ENCODE results near the gene HS3ST1. TPM values are rescaled to one million over a fixed set of nuclear protein-coding genes. Genes with fewer than 3 reads are reported as not detected.

Gene HS3ST1
- total RNA-seq, 2 donors from 2014 or later: not detected

DNA sequence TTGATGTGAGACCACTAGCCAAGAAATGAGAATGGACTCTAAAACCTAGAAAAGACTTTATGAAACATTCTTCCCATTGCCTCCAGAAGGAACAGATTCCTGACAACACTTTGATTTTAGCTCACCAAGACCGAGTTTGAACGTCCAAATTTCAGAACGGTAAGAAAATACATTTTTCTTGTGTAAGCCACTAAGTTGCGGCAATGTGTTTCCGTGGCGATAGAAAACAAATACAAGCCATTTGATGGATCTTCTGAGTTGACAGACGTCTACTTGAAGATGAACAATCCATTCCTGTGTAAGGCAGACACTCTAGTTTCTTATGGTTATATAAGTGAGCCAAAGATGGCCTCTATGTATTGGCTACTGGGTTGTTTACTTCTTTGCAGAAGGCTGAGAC lies 52.5 kb downstream of the HS3ST1 start:
- Mint-ChIP-seq H3K4me3 (no peak overlapping the region), H3K4me1 (ENCODE audit: low read depth) (no peaks in the 10 kb centered on the region), H3K27me3 (ENCODE audit: low read depth) (no peaks in the 10 kb centered on the region), H3K36me3 (ENCODE audit: insufficient read depth in 2 of 2) (no peaks in the 10 kb centered on the region), H3K9me3 (no peaks in the 10 kb centered on the region), H3K27ac (no peak overlapping the region)
- DNase-seq (no peak), ATAC-seq (replicated peaks in 1 of 2) (no peak)

- peaks cover 9% of the 10 kb centered on the region for H3K27me3 Mint-ChIP-seq (ENCODE audit: low read depth)
- H3K36me3 Mint-ChIP-seq (ENCODE audit: insufficient read depth in 2 of 2): peaks cover 0 to 2% of the 10 kb centered on the region in 2 donors
- H3K9me3 Mint-ChIP-seq: no peaks in the 10 kb centered on the region
- ATAC-seq (replicated peaks in 1 of 2) (no peak), DNase-seq (no peak)
- H3K4me1 Mint-ChIP-seq (ENCODE audit: low read depth): no peaks in the 10 kb centered on the region
- H3K4me3 Mint-ChIP-seq: no peak overlapping the region
- no peak overlapping the region for H3K27ac Mint-ChIP-seq
These were observed 60.0 kb downstream of the HS3ST1 start for GRCh38 chr4:11368701-11369115.

- Mint-ChIP-seq H3K36me3 (ENCODE audit: insufficient read depth in 2 of 2) (peaks cover 0 to 2% of the 10 kb centered on the region in 2 donors), H3K27ac (no peak overlapping the region), H3K4me1 (ENCODE audit: low read depth) (no peaks in the 10 kb centered on the region), H3K27me3 (ENCODE audit: low read depth) (peaks cover 9% of the 10 kb centered on the region), H3K9me3 (no peaks in the 10 kb centered on the region), H3K4me3 (no peak overlapping the region)
- DNase-seq (no peak), ATAC-seq (replicated peaks in 1 of 2) (no peak)
These were observed 61.3 kb downstream of the HS3ST1 start for GRCh38 chr4:11367371-11367770.

GRCh38 chr4:11366859-11367258 lies 61.8 kb downstream of the HS3ST1 start:
- Mint-ChIP-seq H3K4me3 (no peak overlapping the region), H3K27ac (no peak overlapping the region), H3K4me1 (ENCODE audit: low read depth) (no peaks in the 10 kb centered on the region), H3K9me3 (no peaks in the 10 kb centered on the region), H3K27me3 (ENCODE audit: low read depth) (peaks cover 9% of the 10 kb centered on the region), H3K36me3 (ENCODE audit: insufficient read depth in 2 of 2) (peaks cover 0 to 2% of the 10 kb centered on the region in 2 donors)
- ATAC-seq (replicated peaks in 1 of 2) (no peak), DNase-seq (no peak)

GRCh38 chr4:11365039-11365438 lies 63.7 kb downstream of the HS3ST1 start:
- H3K27ac Mint-ChIP-seq: no peak overlapping the region
- peaks cover 9% of the 10 kb centered on the region for H3K27me3 Mint-ChIP-seq (ENCODE audit: low read depth)
- DNase-seq (no peak), ATAC-seq (replicated peaks in 1 of 2) (no peak)
- no peak overlapping the region for H3K4me3 Mint-ChIP-seq
- peaks cover 0 to 2% of the 10 kb centered on the region in 2 donors for H3K36me3 Mint-ChIP-seq (ENCODE audit: insufficient read depth in 2 of 2)
- H3K9me3 Mint-ChIP-seq: peaks cover 0 to 2% of the 10 kb centered on the region in 2 donors
- no peaks in the 10 kb centered on the region for H3K4me1 Mint-ChIP-seq (ENCODE audit: low read depth)

GRCh38 chr4:11359591-11359990 lies 69.1 kb downstream of the HS3ST1 start:
- no peak for ATAC-seq (replicated peaks in 1 of 2)
- Mint-ChIP-seq H3K4me3 (no peak overlapping the region), H3K36me3 (ENCODE audit: insufficient read depth in 2 of 2) (no peaks in the 10 kb centered on the region)

GRCh38 chr4:11355226-11355625 lies 73.5 kb downstream of the HS3ST1 start:
- DNase-seq (no peak), ATAC-seq (replicated peaks in 1 of 2) (no peak)
- H3K9me3 Mint-ChIP-seq: peaks cover 0 to 1% of the 10 kb centered on the region in 2 donors
- H3K36me3 Mint-ChIP-seq (ENCODE audit: insufficient read depth in 2 of 2): no peaks in the 10 kb centered on the region
- no peaks in the 10 kb centered on the region for H3K4me1 Mint-ChIP-seq (ENCODE audit: low read depth)
- H3K27me3 Mint-ChIP-seq (ENCODE audit: low read depth): no peaks in the 10 kb centered on the region
- no peak overlapping the region for H3K4me3 Mint-ChIP-seq
- no peak overlapping the region for H3K27ac Mint-ChIP-seq

More at GRCh38 chr4:11359591-11359990, 69.1 kb downstream of the HS3ST1 start:
- H3K9me3 Mint-ChIP-seq: peaks cover 1 to 2% of the 10 kb centered on the region in 2 donors
- H3K27ac Mint-ChIP-seq: no peak overlapping the region
- no peaks in the 10 kb centered on the region for H3K4me1 Mint-ChIP-seq (ENCODE audit: low read depth)
- no peak for DNase-seq
- no peaks in the 10 kb centered on the region for H3K27me3 Mint-ChIP-seq (ENCODE audit: low read depth)

DNA sequence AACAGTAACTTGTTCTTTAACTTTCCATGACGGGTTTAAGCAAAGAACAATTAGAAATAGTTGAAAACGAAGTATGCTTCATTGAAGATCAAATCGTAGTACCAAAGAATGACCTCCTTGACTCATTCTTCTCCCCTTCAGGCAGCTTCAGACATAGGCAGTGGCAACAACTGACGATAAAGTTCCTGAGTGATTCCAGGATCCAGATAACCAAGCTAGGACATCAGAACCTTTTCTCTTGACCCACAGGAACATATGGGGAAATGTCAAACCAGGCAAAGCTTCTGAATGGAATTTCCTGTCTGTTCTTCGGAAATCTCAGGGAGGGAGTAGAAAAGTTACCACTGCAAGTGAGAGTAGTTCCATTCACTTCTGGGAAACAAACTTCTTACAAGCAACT lies 74.2 kb downstream of the HS3ST1 start:
- no peaks in the 10 kb centered on the region for H3K27me3 Mint-ChIP-seq (ENCODE audit: low read depth)
- DNase-seq: no peak
- H3K4me1 Mint-ChIP-seq (ENCODE audit: low read depth): no peaks in the 10 kb centered on the region

GRCh38 chr4:11348449-11349088 lies 80.1 kb downstream of the HS3ST1 start:
- DNase-seq: no peak
- Mint-ChIP-seq H3K4me1 (ENCODE audit: low read depth) (no peaks in the 10 kb centered on the region), H3K4me3 (no peak overlapping the region)

More for the DNA sequence above, 74.2 kb downstream of the HS3ST1 start:
- no peak for ATAC-seq (replicated peaks in 1 of 2)
- Mint-ChIP-seq H3K27ac (no peak overlapping the region), H3K9me3 (peaks cover 0 to 1% of the 10 kb centered on the region in 2 donors), H3K4me3 (no peak overlapping the region), H3K36me3 (ENCODE audit: insufficient read depth in 2 of 2) (no peaks in the 10 kb centered on the region)

GRCh38 chr4:11344916-11345315 lies 83.8 kb downstream of the HS3ST1 start:
- ATAC-seq (replicated peaks in 1 of 2): no peak
- H3K9me3 Mint-ChIP-seq: no peaks in the 10 kb centered on the region
- H3K4me1 Mint-ChIP-seq (ENCODE audit: low read depth): no peaks in the 10 kb centered on the region
- DNase-seq: no peak
- no peaks in the 10 kb centered on the region for H3K27me3 Mint-ChIP-seq (ENCODE audit: low read depth)
- H3K27ac Mint-ChIP-seq: no peak overlapping the region
- no peaks in the 10 kb centered on the region for H3K36me3 Mint-ChIP-seq (ENCODE audit: insufficient read depth in 2 of 2)
- H3K4me3 Mint-ChIP-seq: no peak overlapping the region

More at GRCh38 chr4:11348449-11349088, 80.1 kb downstream of the HS3ST1 start:
- no peak overlapping the region for H3K27ac Mint-ChIP-seq
- H3K27me3 Mint-ChIP-seq (ENCODE audit: low read depth): no peaks in the 10 kb centered on the region
- ATAC-seq (replicated peaks in 1 of 2): no peak
- H3K36me3 Mint-ChIP-seq (ENCODE audit: insufficient read depth in 2 of 2): no peaks in the 10 kb centered on the region
- no peaks in the 10 kb centered on the region for H3K9me3 Mint-ChIP-seq

DNA sequence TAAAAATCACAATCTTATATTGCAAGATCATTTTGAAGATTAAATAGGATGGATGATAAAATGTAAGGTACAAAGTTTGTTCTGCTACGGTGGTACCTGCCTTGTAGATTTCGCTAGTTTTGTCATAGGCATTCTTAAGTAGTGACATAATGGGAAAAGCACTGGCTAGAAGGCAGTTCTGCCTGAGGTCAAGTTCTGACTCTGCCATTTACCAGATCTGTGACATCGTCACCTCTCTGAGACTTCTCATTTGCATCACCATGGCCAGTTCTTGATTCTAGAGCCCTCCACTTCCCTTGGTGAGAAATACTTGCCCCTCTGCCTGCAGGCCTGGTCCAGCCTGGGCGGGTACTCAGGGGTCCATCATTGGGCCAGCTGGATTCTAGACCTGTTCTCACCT lies 85.2 kb downstream of the HS3ST1 start:
- no peak overlapping the region for H3K4me3 Mint-ChIP-seq
- H3K9me3 Mint-ChIP-seq: no peaks in the 10 kb centered on the region
- DNase-seq (no peak), ATAC-seq (replicated peaks in 1 of 2) (no peak)
- H3K27ac Mint-ChIP-seq: no peak overlapping the region
- H3K27me3 Mint-ChIP-seq (ENCODE audit: low read depth): no peaks in the 10 kb centered on the region
- H3K36me3 Mint-ChIP-seq (ENCODE audit: insufficient read depth in 2 of 2): no peaks in the 10 kb centered on the region
- H3K4me1 Mint-ChIP-seq (ENCODE audit: low read depth): no peaks in the 10 kb centered on the region
